ENCODE measurements around the gene FRMD4A.

FRMD4A gene

GRCh38 chr10:14330388-14331061, at the start of gene FRMD4A:
TSS of gene FRMD4A (minus strand) at chr10:14330924.
- no peak for DNase-seq (ENCODE audit: low read depth)

DNA sequence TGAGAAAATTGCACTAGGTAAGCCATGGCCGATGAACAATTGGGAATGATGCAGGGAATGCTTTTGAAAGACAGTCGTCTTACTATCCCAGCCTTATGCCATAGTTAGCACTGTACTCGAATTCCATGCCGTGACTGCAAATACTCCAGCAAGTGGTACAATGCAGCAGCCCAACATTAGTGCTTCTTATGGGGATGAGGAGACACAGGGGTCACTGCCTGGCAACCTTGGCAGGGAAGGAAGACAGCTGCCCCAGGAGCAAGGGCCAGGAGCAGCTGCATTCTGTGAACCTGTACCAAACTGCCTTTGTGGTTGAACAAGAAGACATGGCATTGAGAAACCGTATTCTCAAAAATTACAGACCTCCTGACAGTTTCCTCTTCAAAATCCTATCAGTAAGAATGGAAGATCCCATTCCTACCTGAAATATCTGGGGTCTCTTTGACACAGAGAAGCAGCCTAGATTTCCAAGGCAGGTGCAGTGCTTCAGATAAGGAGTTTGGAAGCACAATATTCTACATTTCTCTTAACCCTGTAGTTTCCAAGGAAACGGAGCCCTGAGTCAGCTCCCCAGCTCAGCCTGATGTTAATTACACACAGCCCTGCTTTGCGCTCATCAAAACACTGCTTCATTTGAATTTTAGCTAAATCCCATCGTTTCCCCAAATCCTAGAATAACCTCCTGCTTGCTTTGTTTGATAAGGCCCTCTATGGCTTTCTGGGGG, 49.0 kb upstream of the FRMD4A start:
- no peak for DNase-seq (ENCODE audit: low read depth)

DNA sequence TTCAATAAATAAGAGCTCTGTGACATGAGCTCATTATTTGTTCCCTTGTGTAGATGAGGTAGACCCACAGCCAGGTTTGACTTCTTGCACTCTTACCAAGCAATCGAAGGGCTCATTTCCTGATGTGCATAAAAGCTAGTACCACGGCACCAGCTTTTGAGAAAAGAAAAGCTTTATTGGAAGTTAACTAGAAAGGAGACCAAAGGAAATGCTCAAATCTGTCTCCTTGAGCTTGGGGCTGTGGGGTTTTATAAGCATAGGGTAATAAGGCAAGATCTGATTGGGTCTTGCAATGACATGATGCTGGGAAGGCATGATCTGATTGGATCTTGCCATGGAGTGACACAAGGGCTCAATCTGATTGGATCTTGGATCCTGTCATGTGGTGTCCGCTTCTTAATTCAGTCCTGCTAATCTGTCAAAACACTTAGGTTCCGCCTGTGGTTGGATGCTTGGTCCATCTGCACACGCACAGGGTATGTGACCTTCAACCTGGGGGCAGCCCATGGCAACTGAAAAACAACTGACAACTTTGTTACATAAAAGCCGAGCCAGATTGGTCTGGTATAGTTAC, 47.8 kb upstream of the FRMD4A start:
- DNase-seq (ENCODE audit: low read depth): no peak

DNA sequence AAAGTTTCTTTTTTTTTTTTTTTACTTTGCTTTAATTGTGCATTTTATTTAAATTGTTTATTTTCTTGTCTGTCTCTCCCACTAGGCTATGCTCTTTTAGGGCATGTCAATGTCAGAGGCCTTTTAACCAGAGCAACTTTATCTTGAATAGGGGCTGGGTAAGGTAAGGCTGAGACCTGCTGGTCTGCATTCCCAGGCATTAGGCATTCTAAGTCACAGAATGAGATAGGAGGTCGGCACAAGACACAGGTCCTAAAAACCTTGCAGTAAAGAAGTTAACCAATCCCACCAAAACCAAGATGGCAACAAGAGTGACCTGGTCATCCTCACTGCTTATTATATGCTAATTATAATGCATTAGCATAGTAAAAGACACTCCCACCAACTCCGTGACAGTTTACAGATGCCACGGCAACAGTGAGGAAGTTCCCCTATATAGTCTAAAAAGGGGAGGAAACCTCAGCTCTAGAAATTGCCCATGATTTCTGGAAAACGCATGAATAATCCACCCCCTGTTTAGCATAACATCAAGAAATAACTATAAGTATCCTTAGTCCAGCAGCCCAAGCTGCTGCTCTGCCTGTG, 47.0 kb upstream of the FRMD4A start:
- no peak for DNase-seq (ENCODE audit: low read depth)

DNA sequence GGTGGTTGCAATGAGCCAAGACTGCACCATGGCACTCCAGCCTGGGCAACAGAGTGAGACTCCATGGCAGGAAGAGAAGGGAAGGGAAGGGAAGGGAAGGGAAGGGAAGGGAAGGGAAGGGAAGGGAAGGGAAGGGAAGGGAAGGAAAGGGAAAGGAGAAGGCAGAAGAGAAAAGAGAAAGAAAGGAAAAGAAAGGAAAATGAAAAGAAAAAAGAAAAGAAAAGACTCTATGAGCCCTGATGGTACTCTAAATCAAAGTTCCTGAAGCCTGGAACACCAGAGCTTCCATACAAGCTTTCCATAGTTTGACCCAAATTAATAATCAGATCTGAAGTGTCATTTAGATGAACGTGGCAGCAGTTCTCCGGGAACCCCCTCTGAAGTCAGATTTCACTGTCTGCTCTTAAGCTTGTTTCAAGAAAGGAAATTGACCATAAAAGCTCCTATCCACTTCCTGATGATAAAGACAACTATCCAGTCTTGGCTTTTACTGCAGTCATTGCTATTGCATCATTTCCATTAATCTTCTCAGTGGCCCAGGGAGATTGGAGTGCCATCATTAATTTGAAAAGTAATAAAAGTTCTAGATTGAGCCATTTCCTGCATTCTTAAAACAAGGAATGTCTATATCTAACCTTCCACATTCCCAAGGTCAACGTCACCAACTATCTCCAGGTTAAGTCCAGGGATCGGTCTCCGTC, 44.2 kb upstream of the FRMD4A start:
- no peak for DNase-seq (ENCODE audit: low read depth)

DNA sequence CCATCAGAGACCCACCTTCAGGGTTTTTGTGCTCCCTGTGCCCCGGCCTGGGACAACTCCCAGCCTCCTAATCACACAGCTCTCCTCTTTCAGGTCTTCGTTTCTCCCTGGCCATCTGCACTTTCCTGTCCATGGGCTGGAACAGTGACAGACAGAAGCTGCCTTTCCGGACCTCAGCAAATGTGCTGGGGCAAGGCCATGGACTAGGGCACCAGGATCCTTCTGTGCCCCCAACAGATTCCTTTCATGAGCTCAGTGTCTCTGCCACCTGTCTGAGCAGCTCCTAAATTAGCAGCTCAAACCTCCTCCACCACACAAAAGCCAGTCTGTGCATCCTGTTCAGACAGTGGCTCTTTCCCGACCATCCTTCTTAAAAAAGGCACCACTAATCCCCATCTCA, 41.9 kb upstream of the FRMD4A start:
- DNase-seq (ENCODE audit: low read depth): no peak

DNA sequence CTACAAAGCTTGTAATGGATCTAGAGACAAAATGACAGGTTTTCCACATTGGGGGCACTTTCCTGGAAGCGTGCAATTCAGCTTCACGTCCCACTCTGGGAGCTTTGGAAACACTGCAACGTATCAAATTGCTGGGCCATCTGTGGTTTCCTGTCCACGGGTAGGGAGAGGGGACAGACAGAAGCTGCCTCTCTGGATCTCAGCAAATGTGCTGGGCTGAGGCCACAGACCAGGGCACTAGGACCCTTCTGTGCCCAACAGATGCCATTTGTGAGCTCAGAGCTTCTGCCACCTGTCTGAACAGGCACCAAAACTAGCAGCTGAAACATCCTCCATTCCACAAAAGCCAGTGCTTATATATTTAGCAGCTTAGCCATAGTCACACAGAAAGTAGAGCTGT, 40.9 kb upstream of the FRMD4A start:
- DNase-seq (ENCODE audit: low read depth): no peak

DNA sequence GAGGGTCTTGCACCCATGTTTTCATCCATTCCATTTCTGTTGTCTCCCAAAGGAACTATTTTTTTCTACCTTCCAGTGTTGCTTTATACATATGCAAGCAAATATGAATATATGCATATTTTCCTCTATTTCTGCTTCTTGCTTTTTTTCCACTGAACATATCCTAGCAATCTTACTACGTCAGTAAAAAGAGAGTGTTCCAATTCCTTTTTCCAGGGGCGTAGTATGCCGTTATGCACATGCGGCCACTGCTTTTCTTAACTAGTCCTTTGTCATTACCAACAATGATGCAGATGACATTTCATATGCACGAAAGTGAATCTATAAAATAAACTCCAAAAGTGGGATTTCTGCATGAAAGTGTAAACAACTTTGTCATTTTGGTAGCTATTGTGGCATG, 40.2 kb upstream of the FRMD4A start:
- DNase-seq (ENCODE audit: low read depth): no peak

DNA sequence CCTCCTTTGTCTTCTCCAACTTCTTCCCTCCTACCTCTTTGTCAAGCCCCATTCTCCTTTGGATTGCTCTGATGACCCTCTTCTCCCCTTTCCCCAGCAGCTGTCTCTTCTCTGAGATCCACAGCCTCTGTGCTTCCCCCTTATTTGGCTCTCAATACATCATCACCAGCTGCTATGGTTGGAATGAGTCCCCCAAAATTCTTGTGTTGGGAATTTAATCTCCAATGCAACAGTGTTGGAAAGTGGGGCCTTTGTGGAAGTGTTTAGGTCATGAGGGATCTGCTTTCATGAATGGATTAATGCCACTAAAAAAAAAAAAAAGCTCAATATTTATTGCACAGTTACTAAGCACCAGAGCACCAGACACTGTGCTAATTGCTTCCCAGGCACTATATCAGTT, 39.2 kb upstream of the FRMD4A start:
- DNase-seq (ENCODE audit: low read depth): no peak

GRCh38 chr10:14366760-14367159, 36.0 kb upstream of the FRMD4A start:
- DNase-seq (ENCODE audit: low read depth): no peak

DNA sequence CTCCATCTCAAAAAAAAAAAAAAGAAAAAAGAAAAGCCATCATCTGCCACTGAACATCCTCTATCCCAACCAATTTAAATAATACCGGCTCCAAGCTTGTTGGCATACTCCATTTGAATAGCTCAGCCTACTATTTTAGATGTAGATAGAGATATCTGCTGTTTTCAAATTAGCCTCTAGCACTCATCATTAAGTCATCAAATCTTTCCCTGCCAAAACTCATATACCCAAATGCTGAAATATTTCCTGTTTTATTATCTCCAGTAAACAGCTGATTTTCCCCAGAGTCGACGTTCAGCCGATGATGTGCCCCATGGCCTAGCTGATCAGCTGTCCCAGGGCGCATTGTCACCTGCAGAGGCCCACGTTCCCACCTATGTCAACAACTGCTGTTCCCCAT, 34.5 kb upstream of the FRMD4A start:
- DNase-seq (ENCODE audit: low read depth): no peak

- no peak for DNase-seq (ENCODE audit: low read depth)
Measured at GRCh38 chr10:14362104-14362503, 31.4 kb upstream of the FRMD4A start.

DNA sequence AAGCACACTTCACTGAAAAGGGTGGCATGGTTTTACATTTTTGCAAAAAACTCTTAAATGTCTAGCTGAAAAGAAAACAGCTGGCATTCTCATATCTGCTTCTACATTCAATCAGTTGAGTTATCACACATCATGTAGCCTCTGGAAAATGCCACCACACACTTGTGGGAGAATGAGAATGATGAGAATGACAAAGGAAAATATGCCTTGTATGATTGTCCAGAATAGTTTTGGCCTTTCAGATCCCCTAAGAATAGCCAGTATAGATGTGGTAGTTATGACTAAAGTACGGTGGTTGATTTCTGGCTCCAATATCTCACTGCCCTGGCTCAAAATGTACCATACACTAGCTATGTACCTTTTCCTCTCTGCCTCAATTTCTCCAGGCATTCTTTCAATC, 30.2 kb upstream of the FRMD4A start:
- no peak for DNase-seq (ENCODE audit: low read depth)

DNA sequence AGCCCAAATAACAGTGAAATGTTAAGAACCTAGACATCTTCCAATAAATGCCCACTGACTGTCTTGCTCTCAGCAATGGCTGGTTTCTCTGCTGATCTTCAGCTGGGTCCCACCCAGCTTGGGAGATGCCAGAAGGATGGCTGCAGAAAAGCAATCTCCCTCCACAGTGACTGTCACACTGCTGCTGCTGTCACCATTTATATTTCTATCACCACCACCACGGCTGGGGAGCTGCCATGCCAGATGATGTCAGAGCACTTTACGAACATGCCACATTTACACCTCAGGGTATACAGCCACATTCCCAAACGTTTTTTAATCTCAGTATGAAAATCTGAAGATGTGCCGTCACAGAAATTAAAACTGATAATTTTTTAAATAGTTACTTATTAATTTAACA, 29.8 kb upstream of the FRMD4A start:
- no peak for DNase-seq (ENCODE audit: low read depth)

DNA sequence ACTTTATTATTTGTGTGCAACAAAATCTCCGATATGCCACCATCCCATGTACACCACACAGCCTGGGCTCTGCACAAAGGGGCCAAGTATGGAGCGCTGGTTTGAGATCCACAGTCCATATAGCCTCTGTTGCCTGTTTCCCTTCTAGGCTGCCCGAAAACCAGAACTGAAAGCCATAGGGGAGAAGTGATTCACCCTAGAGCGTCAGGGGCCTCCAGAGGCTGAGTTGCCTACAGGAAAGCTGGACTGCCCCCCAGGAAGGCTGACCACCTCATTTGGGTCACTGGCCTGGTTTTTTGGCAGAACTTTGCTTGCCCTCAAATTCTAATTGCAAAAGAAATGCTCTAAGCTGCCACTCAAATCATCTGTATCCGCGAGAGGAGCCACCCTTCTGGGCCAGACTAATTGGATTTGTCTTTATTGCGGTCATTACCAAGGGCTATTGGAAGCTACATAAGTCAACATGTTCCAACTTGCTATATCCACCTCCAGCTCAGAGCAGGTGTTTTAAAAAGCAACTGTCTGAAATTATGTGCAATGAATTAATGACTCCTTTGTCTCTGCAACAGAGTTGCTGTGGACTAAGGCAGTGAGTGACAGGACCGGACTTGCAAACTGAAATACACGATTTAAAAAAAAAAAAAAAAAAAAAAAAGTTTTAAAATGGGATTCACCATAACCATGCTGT, 28.3 kb upstream of the FRMD4A start:
- DNase-seq (ENCODE audit: low read depth): no peak

DNA sequence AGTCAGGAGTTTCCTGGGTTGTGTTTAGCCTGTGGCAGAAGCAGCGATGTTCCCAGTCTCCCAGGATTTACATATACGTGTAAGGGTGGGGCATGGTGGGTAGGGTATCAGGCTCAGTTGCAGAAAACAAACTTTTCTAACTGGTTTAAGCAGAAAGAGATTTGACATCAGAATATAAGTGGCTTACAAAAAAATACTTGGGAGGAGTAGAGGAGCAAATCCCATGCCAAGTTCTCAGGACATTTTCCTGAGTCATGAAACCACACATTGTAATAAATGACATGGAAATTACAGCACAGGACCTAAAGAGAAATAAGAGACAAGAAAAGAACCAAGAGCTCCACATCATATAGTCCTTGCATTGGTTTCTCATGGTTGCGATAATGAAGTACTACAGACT, 26.2 kb upstream of the FRMD4A start:
- DNase-seq (ENCODE audit: low read depth): no peak

GRCh38 chr10:14355750-14356149, 25.0 kb upstream of the FRMD4A start:
- DNase-seq (ENCODE audit: low read depth): no peak

- DNase-seq (ENCODE audit: low read depth): no peak
Measured at GRCh38 chr10:14353291-14353913, 22.7 kb upstream of the FRMD4A start.

GRCh38 chr10:14350006-14350405, 19.3 kb upstream of the FRMD4A start:
- DNase-seq (ENCODE audit: low read depth): no peak

GRCh38 chr10:14349081-14349480, 18.4 kb upstream of the FRMD4A start:
- no peak for DNase-seq (ENCODE audit: low read depth)

GRCh38 chr10:14345262-14345661, 14.5 kb upstream of the FRMD4A start:
- no peak for DNase-seq (ENCODE audit: low read depth)

Measured in stimulated activated CD8-positive, alpha-beta memory T cell treated with anti-CD3 and anti-CD28 coated beads, Interleukin-12 subunit alpha, Interleukin-12 subunit beta, amount 100 ng/mL, for 4 hours (primary cell).